GM12878 (cell line): ENCODE measurements around the gene ELOA2.
"Not testable (repeated sequence)": the region's sequence is repeated elsewhere in the genome, so short reads cannot be mapped to it uniquely, and the experiment has no call there.

Source experiments
- BRCA1 ChIP-seq: IDR thresholded peaks from 2 replicates; pipeline ENCODE4 v1.6.1; 2011; ENCODE audit warnings: low read depth, low read length, improper control_type of control experiment
- CBX5 ChIP-seq: sonication (generic); IDR thresholded peaks from 2 replicates; pipeline ENCODE4 v1.6.1; 2016; ENCODE audit warnings: low read depth, moderate library complexity, mild to moderate bottlenecking, inconsistent platforms
- CTCF ChIP-seq, 3 experiments: IDR thresholded peaks in 2 of 3; conservative IDR thresholded peaks in 1 of 3; 2 replicates each; pipeline ENCODE4 v1.5.1; 2011; ENCODE audit warnings: low read depth in 3 of 3, low read length in 3 of 3, mild to moderate bottlenecking in 3 of 3, control low read depth in 2 of 3, moderate library complexity in 2 of 3, inconsistent platforms in 1 of 3, mixed read lengths in 1 of 3; ENCODE audit not compliant: control insufficient read depth in 2 of 3, insufficient read depth in 1 of 3; ENCODE audit errors: extremely low read depth in 1 of 3
- EP300 ChIP-seq, 2 experiments: fragments of 150-350 bp in 1 of 2; IDR thresholded peaks; 2 replicates each; pipeline ENCODE4 v1.6.1; 2011 to 2012; ENCODE audit warnings: low read depth in 2 of 2, low read length in 2 of 2, borderline replicate concordance in 1 of 2, improper control_type of control experiment in 1 of 2, inconsistent platforms in 1 of 2; ENCODE audit not compliant: control insufficient read depth in 1 of 2
- KDM1A ChIP-seq: fragments of 200-600 bp; sonication (generic); IDR thresholded peaks from 2 replicates; pipeline ENCODE4 v1.6.1; 2016; ENCODE audit warnings: borderline replicate concordance
- MAX ChIP-seq: IDR thresholded peaks from 2 replicates; pipeline ENCODE4 v1.6.1; 2012; ENCODE audit warnings: low read depth, low read length, improper control_type of control experiment
- NFYB ChIP-seq: IDR thresholded peaks from 2 replicates; pipeline ENCODE4 v1.6.1; 2011; ENCODE audit warnings: low read depth, mild to moderate bottlenecking, low read length, improper control_type of control experiment, moderate library complexity; ENCODE audit not compliant: insufficient read depth
- POLR2A ChIP-seq: IDR thresholded peaks from 2 replicates; pipeline ENCODE4 v1.6.1; 2011; ENCODE audit warnings: low read depth, mild to moderate bottlenecking, low read length
- SMAD1 ChIP-seq: fragments of 450-650 bp; IDR thresholded peaks from 2 replicates; pipeline ENCODE4 v1.6.1; 2018; ENCODE audit warnings: mild to moderate bottlenecking, low read depth; ENCODE audit not compliant: partially characterized antibody
- TAF1 ChIP-seq: IDR thresholded peaks from 2 replicates; pipeline ENCODE4 v1.6.1; 2011; ENCODE audit warnings: mild to moderate bottlenecking, low read depth, low read length, borderline replicate concordance
- ZNF217 ChIP-seq: fragments of 450-650 bp; IDR thresholded peaks from 2 replicates; pipeline ENCODE4 v1.6.1; 2017; ENCODE audit warnings: antibody characterized with exemption, mild to moderate bottlenecking
- ZSCAN29 ChIP-seq: fragments of 450-650 bp; IDR thresholded peaks from 2 replicates; pipeline ENCODE4 v1.6.1; 2017; ENCODE audit warnings: mild to moderate bottlenecking, moderate library complexity
- ZZZ3 ChIP-seq: IDR thresholded peaks from 2 replicates; pipeline ENCODE4 v1.6.1; 2011; ENCODE audit warnings: low read depth; ENCODE audit not compliant: control insufficient read depth, insufficient read length
- TF ChIP-seq, protein P1 (sequence below): IDR thresholded peaks from 2 replicates; pipeline ENCODE4 v1.6.1; 2012; ENCODE audit warnings: mild to moderate bottlenecking, low read depth, low read length

GRCh38 chr18:47028738-47029137 is 6.7 kb downstream of the ELOA2 start:
- not testable (repeated sequence) for TF ChIP-seq NFYB; CTCF (IDR thresholded peaks at IDR 0.05 in 2 of 3, conservative IDR thresholded peaks at IDR 0.05 in 1 of 3; ENCODE audit: control insufficient read depth in 2 of 3, extremely low read depth in 1 of 3, insufficient read depth in 1 of 3, low read depth in 3 of 3, low read length in 3 of 3); TAF1; POLR2A; CBX5; MAX; EP300 (IDR thresholded peaks at IDR 0.05; ENCODE audit: borderline replicate concordance in 1 of 2, control insufficient read depth in 1 of 2, low read depth in 2 of 2, low read length in 2 of 2); BRCA1; ZNF217; KDM1A; SMAD1; ZZZ3; ZSCAN29
- TF ChIP-seq, protein P1, sequence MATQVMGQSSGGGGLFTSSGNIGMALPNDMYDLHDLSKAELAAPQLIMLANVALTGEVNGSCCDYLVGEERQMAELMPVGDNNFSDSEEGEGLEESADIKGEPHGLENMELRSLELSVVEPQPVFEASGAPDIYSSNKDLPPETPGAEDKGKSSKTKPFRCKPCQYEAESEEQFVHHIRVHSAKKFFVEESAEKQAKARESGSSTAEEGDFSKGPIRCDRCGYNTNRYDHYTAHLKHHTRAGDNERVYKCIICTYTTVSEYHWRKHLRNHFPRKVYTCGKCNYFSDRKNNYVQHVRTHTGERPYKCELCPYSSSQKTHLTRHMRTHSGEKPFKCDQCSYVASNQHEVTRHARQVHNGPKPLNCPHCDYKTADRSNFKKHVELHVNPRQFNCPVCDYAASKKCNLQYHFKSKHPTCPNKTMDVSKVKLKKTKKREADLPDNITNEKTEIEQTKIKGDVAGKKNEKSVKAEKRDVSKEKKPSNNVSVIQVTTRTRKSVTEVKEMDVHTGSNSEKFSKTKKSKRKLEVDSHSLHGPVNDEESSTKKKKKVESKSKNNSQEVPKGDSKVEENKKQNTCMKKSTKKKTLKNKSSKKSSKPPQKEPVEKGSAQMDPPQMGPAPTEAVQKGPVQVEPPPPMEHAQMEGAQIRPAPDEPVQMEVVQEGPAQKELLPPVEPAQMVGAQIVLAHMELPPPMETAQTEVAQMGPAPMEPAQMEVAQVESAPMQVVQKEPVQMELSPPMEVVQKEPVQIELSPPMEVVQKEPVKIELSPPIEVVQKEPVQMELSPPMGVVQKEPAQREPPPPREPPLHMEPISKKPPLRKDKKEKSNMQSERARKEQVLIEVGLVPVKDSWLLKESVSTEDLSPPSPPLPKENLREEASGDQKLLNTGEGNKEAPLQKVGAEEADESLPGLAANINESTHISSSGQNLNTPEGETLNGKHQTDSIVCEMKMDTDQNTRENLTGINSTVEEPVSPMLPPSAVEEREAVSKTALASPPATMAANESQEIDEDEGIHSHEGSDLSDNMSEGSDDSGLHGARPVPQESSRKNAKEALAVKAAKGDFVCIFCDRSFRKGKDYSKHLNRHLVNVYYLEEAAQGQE, result not testable (repeated sequence)
